ENCODE results near the gene PLXNA4.
A peak's percentile ranks its signal among the peaks of the same experiment; 100 is the strongest.

PLXNA4 gene

GRCh38 chr7:132614428-132615318, 38.4 kb upstream of the PLXNA4 start:
- DNase-seq: peak; percentile 35
- no peaks in the 10 kb centered on the region for H3K27me3 ChIP-seq
- peak overlapping the region; percentile 33; the same call in 1 of the 2 replicates for H3K4me3 ChIP-seq (ENCODE audit: low read depth, low read length)
- no peaks in the 10 kb centered on the region for H3K36me3 ChIP-seq
- 0 out of 2 replicates have a peak, but pooled peaks cover 2% of the 10 kb centered on the region for H3K4me1 ChIP-seq
- H3K9me3 ChIP-seq: no peaks in the 10 kb centered on the region
- TF ChIP-seq CTCF (IDR thresholded peaks at IDR 0.05; ENCODE audit: low read depth, low read length): peak; percentile 38; the same call in 1 of the 2 replicates

GRCh38 chr7:132613737-132614136, 37.5 kb upstream of the PLXNA4 start:
- Histone ChIP-seq H3K4me3 (ENCODE audit: low read depth, low read length) (no peak overlapping the region), H3K9me3 (no peaks in the 10 kb centered on the region), H3K36me3 (no peaks in the 10 kb centered on the region), H3K4me1 (0 out of 2 replicates have a peak, but pooled peaks cover 2% of the 10 kb centered on the region), H3K27me3 (no peaks in the 10 kb centered on the region)
- TF ChIP-seq CTCF (IDR thresholded peaks at IDR 0.05; ENCODE audit: low read depth, low read length): no peak
- no peak for DNase-seq

- TF ChIP-seq CTCF (IDR thresholded peaks at IDR 0.05; ENCODE audit: low read depth, low read length): no peak
- Histone ChIP-seq H3K36me3 (no peaks in the 10 kb centered on the region), H3K9me3 (no peaks in the 10 kb centered on the region), H3K27me3 (no peaks in the 10 kb centered on the region), H3K4me3 (ENCODE audit: low read depth, low read length) (no peak overlapping the region), H3K4me1 (0 out of 2 replicates have a peak, but pooled peaks cover 2% of the 10 kb centered on the region)
- DNase-seq: no peak
Measured at GRCh38 chr7:132610995-132611394, 34.7 kb upstream of the PLXNA4 start.

DNA sequence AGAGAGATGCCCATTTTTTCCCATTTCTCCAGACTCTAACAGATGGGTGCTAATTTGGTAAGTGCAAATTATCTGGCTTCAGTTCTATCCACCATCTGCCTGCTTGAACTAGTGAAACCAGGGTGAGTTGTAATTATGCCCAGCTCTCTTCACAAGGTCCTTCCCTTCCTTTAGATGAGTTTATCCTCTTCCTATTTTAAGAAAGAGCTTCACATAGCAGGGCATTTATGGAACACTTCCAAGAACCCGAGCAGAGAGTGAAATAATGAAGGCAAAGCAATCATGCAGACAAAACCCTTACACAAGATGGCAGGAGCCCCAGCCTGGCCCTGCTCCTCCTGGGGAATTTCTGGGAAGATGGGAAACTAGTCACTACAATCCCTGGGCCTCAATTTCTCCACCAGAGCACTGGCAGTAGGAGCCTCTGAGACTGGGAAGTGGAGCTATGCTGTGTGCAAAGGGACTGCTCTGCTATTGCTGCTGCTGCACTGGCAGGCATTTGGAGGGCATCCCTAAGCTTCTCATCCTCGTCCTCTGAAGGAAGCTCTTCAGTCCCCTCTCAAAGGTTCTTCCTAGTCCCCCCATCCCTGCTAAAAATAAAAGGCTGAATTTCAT, 33.7 kb upstream of the PLXNA4 start:
- no peak for TF ChIP-seq CTCF (IDR thresholded peaks at IDR 0.05; ENCODE audit: low read depth, low read length)
- no peaks in the 10 kb centered on the region for H3K27me3 ChIP-seq
- no peak overlapping the region for H3K4me3 ChIP-seq (ENCODE audit: low read depth, low read length)
- no peaks in the 10 kb centered on the region for H3K9me3 ChIP-seq
- H3K4me1 ChIP-seq: 0 out of 2 replicates have a peak, but pooled peaks cover 2% of the 10 kb centered on the region
- H3K36me3 ChIP-seq: no peaks in the 10 kb centered on the region
- no peak for DNase-seq

DNA sequence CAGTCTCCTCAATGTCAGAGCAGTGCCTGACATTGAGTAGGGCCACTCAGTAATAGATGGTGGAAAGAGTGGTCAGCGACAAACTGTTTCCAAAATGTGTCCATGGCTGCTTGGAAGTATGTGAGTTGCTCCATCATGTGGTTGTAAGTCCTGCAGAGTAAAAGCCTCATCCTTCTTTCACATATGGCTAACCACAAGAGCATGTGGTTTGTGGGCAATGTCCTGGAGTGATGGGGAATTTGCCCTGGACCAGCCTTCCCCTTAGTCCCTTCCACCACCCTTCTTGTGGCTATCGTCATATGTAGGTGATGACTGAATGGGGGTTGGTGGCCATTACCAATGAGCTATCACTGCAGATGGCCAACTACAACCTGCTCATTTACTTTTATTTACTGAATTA, 33.0 kb upstream of the PLXNA4 start:
- Histone ChIP-seq H3K27me3 (no peaks in the 10 kb centered on the region), H3K9me3 (no peaks in the 10 kb centered on the region), H3K4me3 (ENCODE audit: low read depth, low read length) (no peak overlapping the region), H3K4me1 (0 out of 2 replicates have a peak, but pooled peaks cover under 1% of the 10 kb centered on the region), H3K36me3 (no peaks in the 10 kb centered on the region)
- no peak for TF ChIP-seq CTCF (IDR thresholded peaks at IDR 0.05; ENCODE audit: low read depth, low read length)
- DNase-seq: no peak

DNA sequence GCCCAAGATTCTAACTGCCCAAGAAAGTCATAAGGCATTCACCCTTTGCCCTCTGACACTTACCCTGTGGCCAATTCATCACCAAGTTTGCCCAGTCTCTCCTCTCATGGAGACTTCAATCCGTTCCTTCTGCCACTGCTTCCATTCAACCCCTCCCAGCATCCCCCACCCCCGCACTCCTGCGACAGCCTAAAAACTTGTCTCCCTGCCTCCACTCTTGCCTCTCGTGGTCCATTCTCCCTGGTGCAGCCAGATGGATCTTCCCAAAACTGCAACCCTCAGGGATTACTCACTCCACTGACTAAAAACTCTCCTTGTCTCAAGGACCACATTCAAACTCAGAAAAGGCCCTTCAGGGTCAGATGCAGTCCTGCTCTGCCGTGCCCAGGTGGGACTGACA, 32.3 kb upstream of the PLXNA4 start:
- Histone ChIP-seq H3K36me3 (no peaks in the 10 kb centered on the region), H3K4me3 (ENCODE audit: low read depth, low read length) (no peak overlapping the region), H3K27me3 (no peaks in the 10 kb centered on the region), H3K9me3 (no peaks in the 10 kb centered on the region), H3K4me1 (no peaks in the 10 kb centered on the region)
- TF ChIP-seq CTCF (IDR thresholded peaks at IDR 0.05; ENCODE audit: low read depth, low read length): no peak
- no peak for DNase-seq
